DOHH2 (cell line): ENCODE results near the gene IRF2.

Experiments
- EZH2phosphoT487 ChIP-seq: fragments of 200-600 bp; sonication (generic); IDR thresholded peaks from 2 replicates; pipeline ENCODE4 v1.6.1; 2017; ENCODE audit warnings: borderline replicate concordance, mild to moderate bottlenecking, antibody characterized with exemption, low read length, moderate library complexity, mixed read lengths
- TF ChIP-seq, protein P1 (sequence below): fragments of 200-600 bp; sonication (generic); IDR thresholded peaks from one replicate; pipeline ENCODE4 v1.5.1; 2014; ENCODE audit warnings: antibody characterized with exemption, mild to moderate bottlenecking, low read depth, low read length; ENCODE audit not compliant: poor library complexity, severe bottlenecking

DNA sequence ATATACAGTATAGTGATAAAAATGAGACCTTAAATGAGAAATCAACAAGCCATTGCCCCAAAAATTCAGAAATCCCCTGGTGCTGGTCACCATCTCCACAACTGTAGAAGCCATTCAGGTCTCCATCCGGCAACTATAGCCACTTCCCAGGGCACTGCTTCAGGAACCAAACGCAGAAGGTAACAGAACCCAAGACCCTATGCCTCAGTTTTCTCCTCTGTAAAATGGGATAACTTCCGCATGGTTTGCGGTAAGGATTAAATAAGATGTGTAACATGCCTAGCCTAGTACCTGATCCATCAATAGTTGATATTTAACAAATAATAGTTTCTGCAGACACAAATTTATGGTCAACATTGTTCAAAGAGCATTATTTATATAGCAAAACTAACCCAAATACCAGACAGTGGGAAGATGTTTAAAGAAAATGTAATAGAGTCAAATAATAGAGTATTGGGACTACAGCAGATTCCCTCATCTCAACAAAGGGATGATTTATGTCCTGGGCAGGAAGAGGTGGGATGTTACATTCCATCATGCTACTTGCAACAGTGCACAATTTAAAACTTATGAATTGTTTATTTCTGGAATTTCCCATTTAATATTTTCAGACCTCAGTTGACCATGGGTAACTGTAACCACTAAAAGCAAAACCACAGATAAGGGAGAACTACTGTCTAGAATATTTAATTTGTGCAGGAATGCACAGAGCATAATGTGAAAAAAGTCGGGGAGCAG lies 30.0 kb downstream of the IRF2 start:
- TF ChIP-seq, protein P1, sequence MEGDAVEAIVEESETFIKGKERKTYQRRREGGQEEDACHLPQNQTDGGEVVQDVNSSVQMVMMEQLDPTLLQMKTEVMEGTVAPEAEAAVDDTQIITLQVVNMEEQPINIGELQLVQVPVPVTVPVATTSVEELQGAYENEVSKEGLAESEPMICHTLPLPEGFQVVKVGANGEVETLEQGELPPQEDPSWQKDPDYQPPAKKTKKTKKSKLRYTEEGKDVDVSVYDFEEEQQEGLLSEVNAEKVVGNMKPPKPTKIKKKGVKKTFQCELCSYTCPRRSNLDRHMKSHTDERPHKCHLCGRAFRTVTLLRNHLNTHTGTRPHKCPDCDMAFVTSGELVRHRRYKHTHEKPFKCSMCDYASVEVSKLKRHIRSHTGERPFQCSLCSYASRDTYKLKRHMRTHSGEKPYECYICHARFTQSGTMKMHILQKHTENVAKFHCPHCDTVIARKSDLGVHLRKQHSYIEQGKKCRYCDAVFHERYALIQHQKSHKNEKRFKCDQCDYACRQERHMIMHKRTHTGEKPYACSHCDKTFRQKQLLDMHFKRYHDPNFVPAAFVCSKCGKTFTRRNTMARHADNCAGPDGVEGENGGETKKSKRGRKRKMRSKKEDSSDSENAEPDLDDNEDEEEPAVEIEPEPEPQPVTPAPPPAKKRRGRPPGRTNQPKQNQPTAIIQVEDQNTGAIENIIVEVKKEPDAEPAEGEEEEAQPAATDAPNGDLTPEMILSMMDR, result no peak
- TF ChIP-seq EZH2phosphoT487, result no peak
